HCT116 (cell line): ENCODE measurements around the gene PSRC1. TPM values are rescaled to one million over a fixed set of nuclear protein-coding genes. Genes with fewer than 3 reads are reported as not detected.

Experiments used
- ATAC-seq: fragments of 200-7000 bp; cut with Tn5 transposase; 2 replicates; pipeline ENCODE4 v1.9.1; 2020; ENCODE audit warnings: mild to moderate bottlenecking, moderate library complexity
- BruUV-seq: library from RNA; stranded (reverse); fragments of 400-500 nt; replicated peaks from 2 replicates; lab custom pipeline; 2021; lab: Mats Ljungman, UMichigan
- CTCF ChIA-PET: fragments of 300-600 bp; sonication (Branson Sonifier 250); formaldehyde crosslinking; loops from one replicate; lab custom pipeline; 2021; ENCODE audit warnings: antibody characterized with exemption; lab: Charles Lee
- POLR2A ChIA-PET: fragments of 300-600, 350-600 bp; sonication (Branson Sonifier 250); formaldehyde crosslinking; loops from one replicate; lab custom pipeline; 2021; ENCODE audit warnings: antibody characterized with exemption; lab: Charles Lee
- RAD21 ChIA-PET, 2 experiments: fragments of 300-600 bp; sonication (Branson Sonifier 250); formaldehyde crosslinking; loops; one replicate each; lab custom pipeline; 2023; ENCODE audit warnings: low total read pairs in 2 of 2; ENCODE audit not compliant: uncharacterized antibody in 2 of 2, unreplicated experiment in 2 of 2, low non-redundant PET in 1 of 2; lab: Charles Lee
- DNase-seq: peaks from one replicate; pipeline ENCODE4 v3.0.0-alpha.2; 2010; ENCODE audit warnings: low read depth, low spot score
- H2AFZ ChIP-seq: fragments of 200-600 bp; shearing (Covaris generic), sonication (generic); 2 replicates; pipeline ENCODE4 v1.6.1; 2017; ENCODE audit warnings: low read depth, mixed run types, mixed read lengths, antibody characterized with exemption, low read length; ENCODE audit not compliant: poor library complexity, severe bottlenecking
- H3K27ac ChIP-seq: 2 replicates; pipeline ENCODE4 v1.5.1; 2012; ENCODE audit warnings: low read depth, low read length
- H3K27me3 ChIP-seq: fragments of 200-600 bp; sonication (generic); 2 replicates; pipeline ENCODE4 v1.6.1; 2016; ENCODE audit warnings: mixed run types, low read length, mixed read lengths; ENCODE audit not compliant: insufficient read depth
- H3K36me3 ChIP-seq, 2 experiments: fragments of 200-500 bp in 1 of 2; fragments of 200-600 bp in 1 of 2; sonication (Bioruptor generic) in 1 of 2; sonication (generic) in 1 of 2; 2 replicates each; pipeline versions ENCODE4 v1.5.1 to v1.6.1; 2014 to 2016; ENCODE audit warnings: low read length in 2 of 2, inconsistent platforms in 1 of 2, mixed read lengths in 1 of 2, mixed run types in 1 of 2; ENCODE audit not compliant: insufficient read depth in 2 of 2, control insufficient read depth in 1 of 2
- H3K4me1 ChIP-seq, 2 experiments: fragments of 200-600 bp in 1 of 2; sonication (generic) in 1 of 2; 2 replicates each; pipeline versions ENCODE4 v1.5.1 to v1.6.1; 2012 to 2017; ENCODE audit warnings: low read length in 2 of 2, inconsistent platforms in 1 of 2, mild to moderate bottlenecking in 1 of 2, mixed read lengths in 1 of 2, mixed run types in 1 of 2, moderate library complexity in 1 of 2; ENCODE audit not compliant: insufficient read depth in 2 of 2, control insufficient read depth in 1 of 2
- H3K4me2 ChIP-seq: fragments of 200-600 bp; sonication (generic); 2 replicates; pipeline ENCODE4 v1.6.1; 2017; ENCODE audit warnings: mixed run types, low read length, mixed read lengths
- H3K4me3 ChIP-seq, 2 experiments: fragments of 200-600 bp in 1 of 2; sonication (generic) in 1 of 2; replicated peaks in 1 of 2; 2 replicates each; pipeline ENCODE4 v1.5.1; 2011 to 2016; ENCODE audit warnings: low read length in 2 of 2, control low read depth in 1 of 2, low read depth in 1 of 2, mild to moderate bottlenecking in 1 of 2, mixed read lengths in 1 of 2, mixed run types in 1 of 2
- H3K79me2 ChIP-seq: fragments of 200-600 bp; sonication (generic); 2 replicates; pipeline ENCODE4 v1.6.1; 2017; ENCODE audit warnings: mild to moderate bottlenecking, mixed run types, low read length, moderate library complexity, mixed read lengths; ENCODE audit not compliant: insufficient read depth
- H3K9ac ChIP-seq: fragments of 200-600 bp; sonication (generic); 2 replicates; pipeline ENCODE4 v1.6.1; 2016; ENCODE audit warnings: low read length, mixed read lengths
- H3K9me2 ChIP-seq: fragments of 200-600 bp; sonication (generic), shearing (Covaris generic); 2 replicates; pipeline ENCODE4 v1.6.1; 2017; ENCODE audit warnings: mixed run types, mild to moderate bottlenecking, moderate library complexity; ENCODE audit not compliant: insufficient read depth
- H3K9me3 ChIP-seq, 2 experiments: fragments of 200-500 bp in 1 of 2; fragments of 200-600 bp in 1 of 2; sonication (Bioruptor generic) in 1 of 2; sonication (generic) in 1 of 2; 2 replicates each; pipeline ENCODE4 v1.6.1; 2014 to 2017; ENCODE audit warnings: low read length in 2 of 2, mixed read lengths in 2 of 2, inconsistent platforms in 1 of 2, low read depth in 1 of 2, mild to moderate bottlenecking in 1 of 2, mixed run types in 1 of 2, moderate library complexity in 1 of 2; ENCODE audit not compliant: control insufficient read depth in 1 of 2, insufficient read depth in 1 of 2
- H4K20me1 ChIP-seq: fragments of 200-600 bp; sonication (generic), shearing (Covaris generic); 2 replicates; pipeline ENCODE4 v1.6.1; 2017; ENCODE audit warnings: mixed run types, mild to moderate bottlenecking, moderate library complexity; ENCODE audit not compliant: insufficient read depth
- CBX3 ChIP-seq: IDR thresholded peaks from 2 replicates; pipeline ENCODE4 v1.6.1; 2012; ENCODE audit warnings: low read depth
- CEBPB ChIP-seq: IDR thresholded peaks from 2 replicates; pipeline ENCODE4 v1.6.1; 2012; ENCODE audit warnings: low read depth
- ELF1 ChIP-seq: IDR thresholded peaks from 2 replicates; pipeline ENCODE4 v1.6.1; 2012; ENCODE audit warnings: low read depth, borderline replicate concordance
- EZH2phosphoT487 ChIP-seq: fragments of 200-600 bp; IDR thresholded peaks from 2 replicates; pipeline ENCODE4 v1.6.1; 2018; ENCODE audit warnings: antibody characterized with exemption, borderline replicate concordance
- JUND ChIP-seq: IDR thresholded peaks from 2 replicates; pipeline ENCODE4 v1.6.1; 2012
- SIN3A ChIP-seq: IDR thresholded peaks from 2 replicates; pipeline ENCODE4 v1.6.1; 2012; ENCODE audit warnings: low read depth
- SRF ChIP-seq: IDR thresholded peaks from 2 replicates; pipeline ENCODE4 v1.6.1; 2012; ENCODE audit warnings: low read depth
- TCF7L2 ChIP-seq: IDR thresholded peaks from 2 replicates; pipeline ENCODE4 v1.7.0; 2011; ENCODE audit warnings: borderline replicate concordance, inconsistent platforms; ENCODE audit not compliant: insufficient read depth, insufficient read length; ENCODE audit errors: extremely low read depth
- intact Hi-C: fragments of 100-400 bp; cut with micrococcal nuclease; formaldehyde crosslinking; loops from 2 replicates; pipeline ENCODE4 v1.10.0; 2022
- total RNA-seq: library from RNA; stranded (reverse); gene quantifications from one replicate; pipeline ENCODE4 v1.2.1, GENCODE V29; 2021; ENCODE audit not compliant: unreplicated experiment
- TF ChIP-seq, protein P1 (sequence below): IDR thresholded peaks from 2 replicates; pipeline ENCODE4 v1.6.1; 2012
- TF ChIP-seq, protein P2 (sequence below): IDR thresholded peaks from 2 replicates; pipeline ENCODE4 v1.6.1; 2012; ENCODE audit warnings: low read depth
- TF ChIP-seq, protein P3 (sequence below), 3 experiments: fragments of 200-600 bp in 1 of 3; sonication (generic) in 1 of 3; IDR thresholded peaks in 2 of 3; conservative IDR thresholded peaks in 1 of 3; 2 replicates each; pipeline ENCODE4 v1.5.1; 2012 to 2017; ENCODE audit warnings: low read depth in 2 of 3, low read length in 2 of 3, antibody characterized with exemption in 1 of 3, borderline replicate concordance in 1 of 3, control low read depth in 1 of 3, mild to moderate bottlenecking in 1 of 3, mixed read lengths in 1 of 3, mixed run types in 1 of 3, moderate library complexity in 1 of 3; ENCODE audit not compliant: insufficient read depth in 1 of 3

Gene PSRC1
- total RNA-seq, 1 experiment from 2014 or later, result 44.8 TPM

DNA sequence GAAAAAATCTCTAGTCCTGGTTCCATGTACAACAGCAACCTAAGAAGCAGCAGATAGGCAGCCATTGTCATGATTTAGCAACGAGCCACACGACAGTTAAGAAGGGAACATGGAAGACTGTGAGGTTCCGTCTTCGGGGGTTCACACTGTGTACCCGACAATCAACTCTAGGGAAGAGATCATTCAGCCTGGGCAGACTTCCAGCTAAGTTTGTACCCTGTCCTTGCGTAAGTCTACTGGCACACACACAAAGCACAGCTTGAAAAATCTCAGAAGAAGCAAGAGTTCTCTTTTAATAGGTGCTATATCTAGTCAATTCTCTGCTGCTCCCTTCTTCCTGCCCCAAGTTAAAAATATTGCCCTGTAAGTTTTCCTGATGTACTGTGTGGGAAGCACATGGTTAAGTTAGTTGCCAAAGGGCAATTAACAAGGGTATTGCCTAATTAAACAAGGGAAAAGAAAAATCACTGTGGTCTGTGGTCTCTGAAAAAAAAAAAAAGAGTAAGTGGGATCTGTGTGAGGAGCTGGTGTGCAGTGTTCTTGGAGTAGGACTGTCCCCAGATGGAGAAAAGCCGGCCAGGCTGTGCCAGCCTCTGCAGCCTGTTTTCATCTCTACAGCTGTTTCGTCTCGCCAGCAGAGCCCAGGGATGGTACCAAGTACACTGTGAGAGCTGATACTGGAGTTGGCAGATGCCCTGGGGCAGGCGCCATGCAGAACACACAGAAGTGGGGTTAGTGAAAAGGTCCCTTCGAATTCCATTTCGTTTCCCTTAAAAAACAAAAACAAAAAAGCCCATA is 30.2 kb upstream of the PSRC1 start:
- Histone ChIP-seq H3K9me3 (no peaks in the 10 kb centered on the region), H3K4me2 (no peak overlapping the region), H3K36me3 (no peaks in the 10 kb centered on the region; a peak in 1 of 4 replicates)
- POLR2A ChIA-PET, result no interaction called here
- CTCF ChIA-PET, result no interaction called here
- no peak for DNase-seq
- TF ChIP-seq TCF7L2 (no peak), EZH2phosphoT487 (no peak)
- TF ChIP-seq, all 23 proteins: peak for 0
- H4K20me1 ChIP-seq, result no peaks in the 10 kb centered on the region
- no peak overlapping the region for H3K9ac ChIP-seq
- RAD21 ChIA-PET, result no interaction called here
- no peak overlapping the region for H2AFZ ChIP-seq
- no peaks in the 10 kb centered on the region for H3K79me2 ChIP-seq
- H3K4me3 ChIP-seq, result no peak overlapping the region
- BruUV-seq, result TSS peak; percentile 31
- H3K9me2 ChIP-seq, result no peaks in the 10 kb centered on the region
- intact Hi-C loops, result no loop called here
- H3K27me3 ChIP-seq, result no peaks in the 10 kb centered on the region
- no peak overlapping the region for H3K27ac ChIP-seq
- no peaks in the 10 kb centered on the region for H3K4me1 ChIP-seq
- no peak for ATAC-seq

DNA sequence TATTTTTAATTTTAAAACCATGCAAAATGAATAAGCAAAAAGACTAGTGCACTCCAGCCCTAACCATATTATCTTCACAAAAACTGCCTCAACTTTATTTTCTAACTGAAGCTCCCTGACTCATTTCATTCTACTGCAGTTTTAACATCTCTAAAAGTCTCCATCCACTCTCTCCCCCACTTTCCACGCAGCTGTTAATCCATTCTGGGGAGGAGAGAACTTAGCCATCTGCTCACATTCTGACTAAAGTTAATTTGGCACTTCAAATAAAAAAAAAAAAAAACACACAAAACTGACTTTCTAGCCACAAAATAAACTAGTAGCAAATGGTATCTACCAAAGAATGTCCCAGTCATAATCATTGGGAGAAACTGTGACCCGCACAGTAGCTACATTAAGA is 29.3 kb upstream of the PSRC1 start:
- no peak overlapping the region for H3K9ac ChIP-seq
- intact Hi-C loops, result no loop called here
- H3K9me3 ChIP-seq, result no peaks in the 10 kb centered on the region
- no peaks in the 10 kb centered on the region for H4K20me1 ChIP-seq
- ChIA-PET POLR2A (no interaction called here), CTCF (no interaction called here), RAD21 (no interaction called here)
- H3K4me1 ChIP-seq, result 0 out of 4 replicates have a peak, but pooled peaks cover 0 to 2% of the 10 kb centered on the region in 2 experiments
- no peak overlapping the region for H3K4me3 ChIP-seq
- H3K27ac ChIP-seq, result no peak overlapping the region
- DNase-seq (no peak), ATAC-seq (no peak)
- H3K79me2 ChIP-seq, result no peaks in the 10 kb centered on the region
- no peaks in the 10 kb centered on the region; a peak in 1 of 4 replicates for H3K36me3 ChIP-seq
- H3K4me2 ChIP-seq, result no peak overlapping the region
- H3K27me3 ChIP-seq, result no peaks in the 10 kb centered on the region
- TF ChIP-seq ELF1 (no peak), JUND (no peak), CEBPB (no peak), SIN3A (no peak), SRF (no peak), CBX3 (no peak)
- TF ChIP-seq, protein P1, sequence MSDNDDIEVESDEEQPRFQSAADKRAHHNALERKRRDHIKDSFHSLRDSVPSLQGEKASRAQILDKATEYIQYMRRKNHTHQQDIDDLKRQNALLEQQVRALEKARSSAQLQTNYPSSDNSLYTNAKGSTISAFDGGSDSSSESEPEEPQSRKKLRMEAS, result no peak
- TF ChIP-seq, protein P2, sequence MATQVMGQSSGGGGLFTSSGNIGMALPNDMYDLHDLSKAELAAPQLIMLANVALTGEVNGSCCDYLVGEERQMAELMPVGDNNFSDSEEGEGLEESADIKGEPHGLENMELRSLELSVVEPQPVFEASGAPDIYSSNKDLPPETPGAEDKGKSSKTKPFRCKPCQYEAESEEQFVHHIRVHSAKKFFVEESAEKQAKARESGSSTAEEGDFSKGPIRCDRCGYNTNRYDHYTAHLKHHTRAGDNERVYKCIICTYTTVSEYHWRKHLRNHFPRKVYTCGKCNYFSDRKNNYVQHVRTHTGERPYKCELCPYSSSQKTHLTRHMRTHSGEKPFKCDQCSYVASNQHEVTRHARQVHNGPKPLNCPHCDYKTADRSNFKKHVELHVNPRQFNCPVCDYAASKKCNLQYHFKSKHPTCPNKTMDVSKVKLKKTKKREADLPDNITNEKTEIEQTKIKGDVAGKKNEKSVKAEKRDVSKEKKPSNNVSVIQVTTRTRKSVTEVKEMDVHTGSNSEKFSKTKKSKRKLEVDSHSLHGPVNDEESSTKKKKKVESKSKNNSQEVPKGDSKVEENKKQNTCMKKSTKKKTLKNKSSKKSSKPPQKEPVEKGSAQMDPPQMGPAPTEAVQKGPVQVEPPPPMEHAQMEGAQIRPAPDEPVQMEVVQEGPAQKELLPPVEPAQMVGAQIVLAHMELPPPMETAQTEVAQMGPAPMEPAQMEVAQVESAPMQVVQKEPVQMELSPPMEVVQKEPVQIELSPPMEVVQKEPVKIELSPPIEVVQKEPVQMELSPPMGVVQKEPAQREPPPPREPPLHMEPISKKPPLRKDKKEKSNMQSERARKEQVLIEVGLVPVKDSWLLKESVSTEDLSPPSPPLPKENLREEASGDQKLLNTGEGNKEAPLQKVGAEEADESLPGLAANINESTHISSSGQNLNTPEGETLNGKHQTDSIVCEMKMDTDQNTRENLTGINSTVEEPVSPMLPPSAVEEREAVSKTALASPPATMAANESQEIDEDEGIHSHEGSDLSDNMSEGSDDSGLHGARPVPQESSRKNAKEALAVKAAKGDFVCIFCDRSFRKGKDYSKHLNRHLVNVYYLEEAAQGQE, result no peak
- TF ChIP-seq, protein P3, sequence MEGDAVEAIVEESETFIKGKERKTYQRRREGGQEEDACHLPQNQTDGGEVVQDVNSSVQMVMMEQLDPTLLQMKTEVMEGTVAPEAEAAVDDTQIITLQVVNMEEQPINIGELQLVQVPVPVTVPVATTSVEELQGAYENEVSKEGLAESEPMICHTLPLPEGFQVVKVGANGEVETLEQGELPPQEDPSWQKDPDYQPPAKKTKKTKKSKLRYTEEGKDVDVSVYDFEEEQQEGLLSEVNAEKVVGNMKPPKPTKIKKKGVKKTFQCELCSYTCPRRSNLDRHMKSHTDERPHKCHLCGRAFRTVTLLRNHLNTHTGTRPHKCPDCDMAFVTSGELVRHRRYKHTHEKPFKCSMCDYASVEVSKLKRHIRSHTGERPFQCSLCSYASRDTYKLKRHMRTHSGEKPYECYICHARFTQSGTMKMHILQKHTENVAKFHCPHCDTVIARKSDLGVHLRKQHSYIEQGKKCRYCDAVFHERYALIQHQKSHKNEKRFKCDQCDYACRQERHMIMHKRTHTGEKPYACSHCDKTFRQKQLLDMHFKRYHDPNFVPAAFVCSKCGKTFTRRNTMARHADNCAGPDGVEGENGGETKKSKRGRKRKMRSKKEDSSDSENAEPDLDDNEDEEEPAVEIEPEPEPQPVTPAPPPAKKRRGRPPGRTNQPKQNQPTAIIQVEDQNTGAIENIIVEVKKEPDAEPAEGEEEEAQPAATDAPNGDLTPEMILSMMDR (IDR thresholded peaks at IDR 0.05 in 2 of 3, conservative IDR thresholded peaks at IDR 0.05 in 1 of 3; ENCODE audit: borderline replicate concordance in 1 of 3, insufficient read depth in 1 of 3, low read depth in 2 of 3, low read length in 2 of 3), result no peak
- TF ChIP-seq, all 23 proteins: peak for 0
- Histone ChIP-seq H3K9me2 (no peaks in the 10 kb centered on the region), H2AFZ (no peak overlapping the region)
- no TSS peak for BruUV-seq
